ENCODE data around the gene PCBP3.

Gene PCBP3

DNA sequence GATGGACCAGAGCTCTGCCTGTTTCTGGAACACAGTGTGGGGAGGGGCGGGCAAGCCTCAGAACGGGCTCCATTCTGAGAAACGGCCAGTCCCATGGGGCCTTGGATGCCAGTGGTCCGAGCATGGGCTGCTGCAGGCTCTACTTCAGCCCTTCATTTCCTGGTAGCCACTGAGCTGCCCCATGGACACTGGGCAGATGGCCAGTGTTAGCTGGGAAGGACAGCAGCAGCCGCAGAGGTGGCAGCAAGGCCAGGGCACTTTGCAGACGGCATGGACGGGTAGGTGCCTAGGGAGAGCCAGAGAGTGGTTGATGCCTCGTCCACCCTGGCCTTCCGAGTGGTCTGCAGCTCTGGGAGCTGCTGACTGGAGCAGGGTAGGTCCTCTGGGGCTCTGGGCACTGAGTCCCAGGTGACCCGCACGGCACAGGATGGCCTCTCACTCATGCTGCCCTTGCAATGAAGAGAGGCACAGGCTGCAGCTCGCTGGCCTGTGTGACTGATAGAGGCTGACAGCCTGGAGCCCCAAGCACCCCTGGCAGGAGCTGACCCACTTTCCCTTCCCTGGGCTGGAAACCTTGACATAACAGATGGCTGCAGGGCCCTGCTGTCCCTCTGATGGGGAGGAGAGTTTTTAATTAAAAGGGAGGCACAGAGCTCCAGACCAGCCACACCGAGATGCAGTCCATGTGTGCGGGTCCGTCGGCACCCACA is 250.4 kb downstream of the PCBP3 start:
- no peak overlapping the region for H3K27ac ChIP-seq (ENCODE audit: low read depth, low read length)
- H3K4me2 ChIP-seq (ENCODE audit: low read depth, low read length, poor library complexity, severe bottlenecking) = no peak overlapping the region

DNA sequence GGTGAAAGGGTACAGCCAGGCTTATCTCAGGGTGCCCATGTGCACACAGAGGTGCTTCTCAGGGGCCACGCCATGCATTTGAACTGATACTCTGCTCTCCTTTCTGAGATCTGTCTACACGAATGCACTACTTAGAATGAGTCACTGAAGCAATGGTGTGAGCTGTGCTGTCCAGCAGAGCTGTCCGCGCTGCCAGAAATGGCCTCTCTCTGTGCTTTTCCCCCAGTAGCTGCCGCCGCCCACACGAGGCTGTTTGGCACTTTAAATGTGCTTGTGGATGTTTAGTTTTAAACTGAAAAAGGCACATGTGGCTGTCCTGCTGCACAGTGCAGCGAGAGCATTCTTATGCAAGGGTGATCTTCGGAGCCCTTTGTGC is 250.9 kb downstream of the PCBP3 start:
- H3K27me3 ChIP-seq (ENCODE audit: low read length) = no peaks in the 10 kb centered on the region
- H3K9me2 ChIP-seq (replicated peaks; ENCODE audit: insufficient read depth, low read length) = no peaks in the 10 kb centered on the region
- H3K4me3 ChIP-seq (ENCODE audit: insufficient read depth, low read length, poor library complexity, severe bottlenecking) = no peak overlapping the region
- no peaks in the 10 kb centered on the region for H3K9me3 ChIP-seq (ENCODE audit: insufficient read depth, low read length)
- no peak overlapping the region for H2AFZ ChIP-seq (ENCODE audit: low read depth, low read length, severe bottlenecking)
- no peak overlapping the region for H3K27ac ChIP-seq (ENCODE audit: low read depth, low read length)
- H3K9ac ChIP-seq (ENCODE audit: low read length) = no peak overlapping the region
- no peak overlapping the region for H3K4me2 ChIP-seq (ENCODE audit: low read depth, low read length, poor library complexity, severe bottlenecking)
- no peaks in the 10 kb centered on the region for H3K36me3 ChIP-seq (ENCODE audit: low read length)
- no peak for TF ChIP-seq EZH2phosphoT487 (conservative IDR thresholded peaks at IDR 0.05; ENCODE audit: low read length)
- TF ChIP-seq, protein P1, sequence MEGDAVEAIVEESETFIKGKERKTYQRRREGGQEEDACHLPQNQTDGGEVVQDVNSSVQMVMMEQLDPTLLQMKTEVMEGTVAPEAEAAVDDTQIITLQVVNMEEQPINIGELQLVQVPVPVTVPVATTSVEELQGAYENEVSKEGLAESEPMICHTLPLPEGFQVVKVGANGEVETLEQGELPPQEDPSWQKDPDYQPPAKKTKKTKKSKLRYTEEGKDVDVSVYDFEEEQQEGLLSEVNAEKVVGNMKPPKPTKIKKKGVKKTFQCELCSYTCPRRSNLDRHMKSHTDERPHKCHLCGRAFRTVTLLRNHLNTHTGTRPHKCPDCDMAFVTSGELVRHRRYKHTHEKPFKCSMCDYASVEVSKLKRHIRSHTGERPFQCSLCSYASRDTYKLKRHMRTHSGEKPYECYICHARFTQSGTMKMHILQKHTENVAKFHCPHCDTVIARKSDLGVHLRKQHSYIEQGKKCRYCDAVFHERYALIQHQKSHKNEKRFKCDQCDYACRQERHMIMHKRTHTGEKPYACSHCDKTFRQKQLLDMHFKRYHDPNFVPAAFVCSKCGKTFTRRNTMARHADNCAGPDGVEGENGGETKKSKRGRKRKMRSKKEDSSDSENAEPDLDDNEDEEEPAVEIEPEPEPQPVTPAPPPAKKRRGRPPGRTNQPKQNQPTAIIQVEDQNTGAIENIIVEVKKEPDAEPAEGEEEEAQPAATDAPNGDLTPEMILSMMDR (IDR thresholded peaks at IDR 0.05; ENCODE audit: insufficient read depth, low read length, poor library complexity, severe bottlenecking) = no peak
- H4K20me1 ChIP-seq (ENCODE audit: low read depth, low read length) = no peaks in the 10 kb centered on the region
- H3K79me2 ChIP-seq (ENCODE audit: insufficient read depth, low read length) = no peaks in the 10 kb centered on the region
- no peaks in the 10 kb centered on the region for H3F3A ChIP-seq (ENCODE audit: insufficient read depth)

More for the DNA sequence above, 250.4 kb downstream of the PCBP3 start:
- H3K36me3 ChIP-seq (ENCODE audit: low read length) = no peaks in the 10 kb centered on the region
- no peak overlapping the region for H3K9ac ChIP-seq (ENCODE audit: low read length)
- H2AFZ ChIP-seq (ENCODE audit: low read depth, low read length, severe bottlenecking) = no peak overlapping the region
- no peaks in the 10 kb centered on the region for H4K20me1 ChIP-seq (ENCODE audit: low read depth, low read length)
- H3K27me3 ChIP-seq (ENCODE audit: low read length) = no peaks in the 10 kb centered on the region
- TF ChIP-seq EZH2phosphoT487 (conservative IDR thresholded peaks at IDR 0.05; ENCODE audit: low read length) = no peak
- TF ChIP-seq, protein P1 (IDR thresholded peaks at IDR 0.05; ENCODE audit: insufficient read depth, low read length, poor library complexity, severe bottlenecking) = no peak
- H3K9me2 ChIP-seq (replicated peaks; ENCODE audit: insufficient read depth, low read length) = no peaks in the 10 kb centered on the region
- no peaks in the 10 kb centered on the region for H3F3A ChIP-seq (ENCODE audit: insufficient read depth)
- H3K79me2 ChIP-seq (ENCODE audit: insufficient read depth, low read length) = no peaks in the 10 kb centered on the region
- no peak overlapping the region for H3K4me3 ChIP-seq (ENCODE audit: insufficient read depth, low read length, poor library complexity, severe bottlenecking)
- H3K9me3 ChIP-seq (ENCODE audit: insufficient read depth, low read length) = no peaks in the 10 kb centered on the region

DNA sequence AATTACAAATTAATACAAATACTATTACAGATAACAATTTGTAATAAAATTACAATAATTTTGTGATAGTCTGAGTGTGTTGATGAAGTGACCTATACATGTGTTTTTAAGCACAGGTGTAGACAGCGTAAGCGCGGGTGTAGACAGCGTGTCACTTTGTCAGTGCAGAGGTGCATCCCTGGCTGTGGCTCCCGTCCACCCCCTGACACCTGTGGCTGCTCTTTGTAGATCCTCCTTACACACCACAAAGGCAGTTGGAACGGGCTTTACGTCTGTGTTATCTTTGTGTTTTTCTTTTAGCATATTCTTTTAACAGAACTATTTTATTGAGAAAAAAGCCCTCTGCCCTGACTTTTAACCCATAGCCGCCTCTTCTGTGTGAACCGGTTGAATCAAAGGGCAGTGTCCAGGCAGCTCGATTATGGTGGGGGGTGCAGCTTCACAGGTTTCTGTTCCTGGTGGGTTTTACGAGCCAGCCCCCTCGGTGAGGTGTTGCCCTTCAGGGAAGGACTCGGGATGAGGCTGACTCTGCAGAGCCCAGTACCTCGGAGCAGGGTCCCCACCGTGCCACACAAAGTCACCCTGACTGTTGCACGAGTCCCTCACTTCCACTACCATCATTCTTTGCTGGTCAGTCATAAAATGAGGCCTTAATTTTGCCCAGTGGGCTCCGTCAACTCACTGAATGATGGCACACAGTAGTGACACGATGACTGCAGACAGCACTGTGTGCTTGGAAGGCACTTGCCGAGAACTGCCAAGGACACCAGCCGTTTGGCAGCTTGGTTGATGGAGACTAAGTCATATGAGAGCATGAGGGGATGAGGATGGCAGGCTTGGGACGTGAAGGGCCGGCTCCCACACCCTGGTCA is 251.6 kb downstream of the PCBP3 start:
- Histone ChIP-seq H3K9me2 (replicated peaks; ENCODE audit: insufficient read depth, low read length) (no peaks in the 10 kb centered on the region), H3F3A (ENCODE audit: insufficient read depth) (no peaks in the 10 kb centered on the region), H3K27ac (ENCODE audit: low read depth, low read length) (no peak overlapping the region), H3K9me3 (ENCODE audit: insufficient read depth, low read length) (no peaks in the 10 kb centered on the region), H2AFZ (ENCODE audit: low read depth, low read length, severe bottlenecking) (no peak overlapping the region), H4K20me1 (ENCODE audit: low read depth, low read length) (no peaks in the 10 kb centered on the region), H3K79me2 (ENCODE audit: insufficient read depth, low read length) (no peaks in the 10 kb centered on the region), H3K4me2 (ENCODE audit: low read depth, low read length, poor library complexity, severe bottlenecking) (no peak overlapping the region), H3K9ac (ENCODE audit: low read length) (no peak overlapping the region), H3K36me3 (ENCODE audit: low read length) (no peaks in the 10 kb centered on the region), H3K4me3 (ENCODE audit: insufficient read depth, low read length, poor library complexity, severe bottlenecking) (no peak overlapping the region), H3K27me3 (ENCODE audit: low read length) (no peaks in the 10 kb centered on the region)
- TF ChIP-seq, protein P1 (IDR thresholded peaks at IDR 0.05; ENCODE audit: insufficient read depth, low read length, poor library complexity, severe bottlenecking) = no peak
- no peak for TF ChIP-seq EZH2phosphoT487 (conservative IDR thresholded peaks at IDR 0.05; ENCODE audit: low read length)

All from SU-DHL-6 (cell line).